ENCODE data around the gene SYCP2.

The SYCP2 gene

GRCh38 chr20:59823491-59824259 lies 109.8 kb downstream of the SYCP2 start:
- no peak for DNase-seq (ENCODE audit: low read depth, low spot score)

- no peak for DNase-seq (ENCODE audit: low read depth, low spot score)
Observed at GRCh38 chr20:59823030-59823423, 110.4 kb downstream of the SYCP2 start.

- no peak for DNase-seq (ENCODE audit: low read depth, low spot score)
Observed at GRCh38 chr20:59822291-59823029, 111.0 kb downstream of the SYCP2 start.

GRCh38 chr20:59821788-59822187 lies 111.6 kb downstream of the SYCP2 start:
- no peak for DNase-seq (ENCODE audit: low read depth, low spot score)

GRCh38 chr20:59821201-59821600 lies 112.2 kb downstream of the SYCP2 start:
- no peak for DNase-seq (ENCODE audit: low read depth, low spot score)

- no peak for DNase-seq (ENCODE audit: low read depth, low spot score)
Observed at GRCh38 chr20:59820204-59821041, 113.0 kb downstream of the SYCP2 start.

- DNase-seq (ENCODE audit: low read depth, low spot score): no peak
Observed at GRCh38 chr20:59819496-59820203, 113.8 kb downstream of the SYCP2 start.

GRCh38 chr20:59818911-59819310 lies 114.5 kb downstream of the SYCP2 start:
- DNase-seq (ENCODE audit: low read depth, low spot score): no peak

GRCh38 chr20:59817846-59818615 lies 115.4 kb downstream of the SYCP2 start:
- DNase-seq (ENCODE audit: low read depth, low spot score): no peak

- DNase-seq (ENCODE audit: low read depth, low spot score): no peak
Observed at GRCh38 chr20:59817406-59817805, 116.0 kb downstream of the SYCP2 start.

GRCh38 chr20:59816146-59816738 lies 117.2 kb downstream of the SYCP2 start:
- no peak for DNase-seq (ENCODE audit: low read depth, low spot score)

GRCh38 chr20:59814840-59815340 lies 118.5 kb downstream of the SYCP2 start:
- no peak for DNase-seq (ENCODE audit: low read depth, low spot score)

- no peak for DNase-seq (ENCODE audit: low read depth, low spot score)
Observed at GRCh38 chr20:59813948-59814839, 119.2 kb downstream of the SYCP2 start.
